GM23248 (cell line): ENCODE measurements around the gene GJA3. TPM values are rescaled to one million over a fixed set of nuclear protein-coding genes. Genes with fewer than 3 reads are reported as not detected.
A peak's percentile ranks its signal among the peaks of the same experiment; 100 is the strongest.
"Not testable (repeated sequence)": the region's sequence is repeated elsewhere in the genome, so short reads cannot be mapped to it uniquely, and the experiment has no call there.

Experiments
- DNase-seq: peaks from one replicate; pipeline ENCODE4 v3.0.0-alpha.2; 2015
- H2AFZ ChIP-seq: fragments of 200-600 bp; sonication (generic); 2 replicates; pipeline ENCODE4 v1.6.1; 2016; ENCODE audit warnings: antibody characterized with exemption
- H3F3A ChIP-seq: fragments of 200-600 bp; sonication (generic); 2 replicates; pipeline ENCODE4 v1.6.1; 2016; ENCODE audit warnings: mild to moderate bottlenecking, antibody characterized with exemption, mixed run types; ENCODE audit not compliant: insufficient read depth
- H3K27ac ChIP-seq: fragments of 200-600 bp; sonication (generic); 2 replicates; pipeline ENCODE4 v1.5.1; 2016; ENCODE audit warnings: mild to moderate bottlenecking
- H3K27me3 ChIP-seq: fragments of 200-600 bp; sonication (generic); replicated peaks from 2 replicates; pipeline ENCODE4 v1.6.1; 2016; ENCODE audit warnings: mild to moderate bottlenecking; ENCODE audit not compliant: insufficient read depth
- H3K36me3 ChIP-seq: fragments of 200-600 bp; sonication (generic); 2 replicates; pipeline ENCODE4 v1.6.1; 2016; ENCODE audit warnings: low read depth, mild to moderate bottlenecking
- H3K4me1 ChIP-seq: fragments of 200-600 bp; sonication (generic); 2 replicates; pipeline ENCODE4 v1.6.1; 2016; ENCODE audit warnings: mild to moderate bottlenecking; ENCODE audit not compliant: insufficient read depth
- H3K4me2 ChIP-seq: fragments of 200-600 bp; sonication (generic); one replicate; pipeline ENCODE4 v1.6.1; 2016; ENCODE audit warnings: mild to moderate bottlenecking; ENCODE audit not compliant: unreplicated experiment
- H3K4me3 ChIP-seq: fragments of 200-600 bp; sonication (generic); 2 replicates; pipeline ENCODE4 v1.5.1; 2016; ENCODE audit warnings: mild to moderate bottlenecking
- H3K79me2 ChIP-seq: fragments of 200-600 bp; sonication (generic); 2 replicates; pipeline ENCODE4 v1.6.1; 2016; ENCODE audit warnings: mild to moderate bottlenecking; ENCODE audit not compliant: insufficient read depth
- H3K9ac ChIP-seq: fragments of 200-600 bp; sonication (generic); 2 replicates; pipeline ENCODE4 v1.6.1; 2016; ENCODE audit warnings: mild to moderate bottlenecking
- H3K9me2 ChIP-seq: fragments of 200-600 bp; sonication (generic); 2 replicates; pipeline ENCODE4 v1.6.1; 2016; ENCODE audit warnings: mixed run types, mild to moderate bottlenecking, moderate library complexity; ENCODE audit not compliant: insufficient read depth
- H3K9me3 ChIP-seq: fragments of 200-600 bp; sonication (generic); one replicate; pipeline ENCODE4 v1.6.1; 2017; ENCODE audit warnings: low read depth
- H4K20me1 ChIP-seq: fragments of 200-600 bp; sonication (generic); 2 replicates; pipeline ENCODE4 v1.6.0; 2016; ENCODE audit not compliant: insufficient read depth
- EZH2 ChIP-seq: fragments of 200-600 bp; sonication (generic); IDR thresholded peaks from 2 replicates; pipeline ENCODE4 v1.6.1; 2018; ENCODE audit warnings: antibody characterized with exemption, mild to moderate bottlenecking; ENCODE audit not compliant: insufficient read depth, poor library complexity, severe bottlenecking
- EZH2phosphoT487 ChIP-seq: fragments of 200-600 bp; sonication (generic); IDR thresholded peaks from 2 replicates; pipeline ENCODE4 v1.6.1; 2018; ENCODE audit warnings: antibody characterized with exemption, moderate library complexity, mild to moderate bottlenecking, low read depth; ENCODE audit not compliant: insufficient read depth
- WGBS, 2 experiments: methylation state at CpG; one replicate each; pipeline ENCODE4 v1.1.6; 2015 to 2017; ENCODE audit warnings: low lambda C conversion rate in 2 of 2, low coverage in 1 of 2; ENCODE audit errors: missing lambda C conversion rate in 2 of 2; 5-methylcytosine and 5-hydroxymethylcytosine counted together
- in situ Hi-C: fragments of 300-500 bp; cut with MboI; formaldehyde crosslinking; loops from 2 replicates; pipeline ENCODE4 v1.15.0; 2020
- polyA plus RNA-seq: library from polyadenylated mRNA; unstranded; fragments of >200 nt; fragmentation: Nextera tagmentation; extraction: Ambion mirVana; gene quantifications from 2 replicates; pipeline ENCODE4 v1.2.1, GENCODE V29; 2016
- total RNA-seq: library from RNA; depleted of rRNA; stranded (reverse); fragments of >200 nt; shearing (Covaris generic); gene quantifications from 2 replicates; pipeline ENCODE4 v1.2.3, GENCODE V29; 2014

Gene GJA3
- total and polyA plus RNA-seq, 2 experiments from 2014 or later: 1.9 to 5.5 TPM

GRCh38 chr13:20157151-20157796 is 3.6 kb downstream of the GJA3 start:
- no peaks in the 10 kb centered on the region for H3K79me2 ChIP-seq
- H4K20me1 ChIP-seq: no peaks in the 10 kb centered on the region
- peak; percentile 25 for DNase-seq
- peaks cover 14% of the 10 kb centered on the region for H3F3A ChIP-seq
- H3K9ac ChIP-seq: no peak overlapping the region
- no peak overlapping the region for H3K27ac ChIP-seq
- in situ Hi-C loops: no loop called here
- 8 to 13% methylated on average over 3 of the region's 3 CpGs for WGBS, 2 experiments
- no peak overlapping the region for H3K4me2 ChIP-seq
- H3K4me1 ChIP-seq: peaks cover 5% of the 10 kb centered on the region
- TF ChIP-seq EZH2 (no peak), EZH2phosphoT487 (no peak)
- H3K4me3 ChIP-seq: no peak overlapping the region
- H3K9me3 ChIP-seq: no peaks in the 10 kb centered on the region
- H3K36me3 ChIP-seq: no peaks in the 10 kb centered on the region
- H3K27me3 ChIP-seq: 0 out of 2 replicates have a peak, but pooled peaks cover 3% of the 10 kb centered on the region
- no peaks in the 10 kb centered on the region for H3K9me2 ChIP-seq
- peak overlapping the region; percentile 19; the same call in 1 of the 2 replicates for H2AFZ ChIP-seq

DNA sequence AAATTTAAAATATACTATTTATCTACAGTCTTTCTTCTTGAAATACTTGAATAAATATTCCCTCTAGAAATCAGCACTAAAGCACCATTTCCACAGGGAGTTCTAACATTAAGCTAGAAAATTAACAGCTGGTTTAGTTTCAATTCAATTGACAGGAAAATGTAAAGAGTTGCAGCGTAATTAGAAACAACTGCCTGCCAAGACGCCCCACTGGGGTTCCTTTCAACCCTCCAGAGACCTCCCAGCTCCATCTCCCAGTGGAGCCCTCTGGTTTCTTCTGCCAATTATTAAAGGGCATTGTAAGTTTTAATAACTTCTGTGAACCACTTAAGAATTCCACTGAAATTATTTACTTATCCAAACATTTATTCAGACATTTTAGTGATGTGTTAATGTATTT is 4.2 kb downstream of the GJA3 start:
- H3K79me2 ChIP-seq: no peaks in the 10 kb centered on the region
- whole genome bisulfite sequencing, 2 experiments: 21 to 27% methylated on average over 2 of the region's 2 CpGs
- in situ Hi-C loops: no loop called here
- peaks cover 5% of the 10 kb centered on the region for H3K4me1 ChIP-seq
- H3K9me3 ChIP-seq: no peaks in the 10 kb centered on the region
- H2AFZ ChIP-seq: peak overlapping the region; percentile 19; the same call in 1 of the 2 replicates
- peaks cover 9% of the 10 kb centered on the region; the same call in 1 of the 2 replicates for H3F3A ChIP-seq
- no peaks in the 10 kb centered on the region for H3K36me3 ChIP-seq
- H3K27me3 ChIP-seq: 0 out of 2 replicates have a peak, but pooled peaks cover 3% of the 10 kb centered on the region
- no peak overlapping the region for H3K27ac ChIP-seq
- no peak overlapping the region for H3K4me2 ChIP-seq
- H3K9me2 ChIP-seq: no peaks in the 10 kb centered on the region
- DNase-seq: no peak
- H3K4me3 ChIP-seq: no peak overlapping the region
- TF ChIP-seq EZH2phosphoT487 (no peak), EZH2 (no peak)
- no peak overlapping the region for H3K9ac ChIP-seq
- no peaks in the 10 kb centered on the region for H4K20me1 ChIP-seq

DNA sequence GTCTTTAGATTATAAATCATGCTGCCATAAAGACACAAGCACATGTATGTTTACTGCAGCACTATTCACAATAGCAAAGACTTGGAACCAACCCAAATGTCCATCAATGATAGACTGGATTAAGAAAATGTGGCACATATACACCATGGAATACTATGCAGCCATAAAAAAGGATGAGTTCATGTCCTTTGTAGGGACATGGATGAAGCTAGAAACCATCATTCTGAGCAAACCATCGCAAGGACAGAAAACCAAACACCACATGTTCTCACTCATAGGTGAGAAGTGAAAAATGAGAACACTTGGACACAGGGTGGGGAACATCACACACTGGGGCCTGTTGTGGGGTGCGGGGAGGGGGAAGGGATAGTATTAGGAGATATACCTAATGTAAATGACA is 7.6 kb downstream of the GJA3 start:
- H3K79me2 ChIP-seq, H3F3A ChIP-seq, H3K4me1 ChIP-seq, H2AFZ ChIP-seq, in situ Hi-C loops, H3K27ac ChIP-seq, H3K9ac ChIP-seq, DNase-seq, H4K20me1 ChIP-seq, H3K4me2 ChIP-seq, H3K27me3 ChIP-seq, H3K9me2 ChIP-seq, H3K4me3 ChIP-seq, H3K36me3 ChIP-seq, H3K9me3 ChIP-seq: not testable (repeated sequence)
- WGBS, 2 experiments: 36 to 52% methylated on average over 2 of the region's 2 CpGs

GRCh38 chr13:20151612-20152011 is 9.2 kb downstream of the GJA3 start:
- Histone ChIP-seq H3K27ac (no peak overlapping the region), H3K4me1 (no peaks in the 10 kb centered on the region), H2AFZ (no peak overlapping the region), H3K9me2 (no peaks in the 10 kb centered on the region), H3K4me3 (no peak overlapping the region), H3F3A (no peaks in the 10 kb centered on the region), H3K9me3 (no peaks in the 10 kb centered on the region), H3K27me3 (no peaks in the 10 kb centered on the region), H3K79me2 (no peaks in the 10 kb centered on the region), H4K20me1 (no peaks in the 10 kb centered on the region), H3K9ac (no peak overlapping the region), H3K4me2 (no peak overlapping the region), H3K36me3 (no peaks in the 10 kb centered on the region)
- WGBS, 2 experiments: 61 to 68% methylated on average over 11 of the region's 11 CpGs
- TF ChIP-seq EZH2phosphoT487 (no peak), EZH2 (no peak)
- no peak for DNase-seq
- in situ Hi-C loops: no loop called here

GRCh38 chr13:20151016-20151415 is 9.8 kb downstream of the GJA3 start:
- Histone ChIP-seq H3F3A (no peaks in the 10 kb centered on the region), H3K9me3 (no peaks in the 10 kb centered on the region), H3K36me3 (no peaks in the 10 kb centered on the region), H3K27me3 (no peaks in the 10 kb centered on the region), H3K9ac (no peak overlapping the region), H3K4me1 (no peaks in the 10 kb centered on the region), H3K9me2 (no peaks in the 10 kb centered on the region), H2AFZ (no peak overlapping the region), H3K4me3 (no peak overlapping the region), H3K4me2 (no peak overlapping the region), H4K20me1 (no peaks in the 10 kb centered on the region), H3K27ac (no peak overlapping the region), H3K79me2 (no peaks in the 10 kb centered on the region)
- no peak for DNase-seq
- WGBS, 2 experiments: 33 to 58% methylated on average over 3 to 6 of the region's 6 CpGs
- in situ Hi-C loops: no loop called here
- TF ChIP-seq EZH2phosphoT487: no peak
- no peak for TF ChIP-seq EZH2
